Panc1 (cell line): ENCODE results near the gene STKLD1.

Experiments used
- POLR2AphosphoS5 ChIP-seq: IDR thresholded peaks from 2 replicates; pipeline ENCODE4 v1.6.1; 2012; ENCODE audit warnings: mild to moderate bottlenecking, low read depth, low read length, moderate library complexity
- SIN3A ChIP-seq: IDR thresholded peaks from 2 replicates; pipeline ENCODE4 v1.6.1; 2012; ENCODE audit warnings: low read depth, mild to moderate bottlenecking, low read length, moderate library complexity, borderline replicate concordance; ENCODE audit not compliant: insufficient read depth
- TCF7L2 ChIP-seq: IDR thresholded peaks from 2 replicates; pipeline ENCODE4 v1.6.1; 2011; ENCODE audit warnings: mild to moderate bottlenecking, low read depth, low read length, inconsistent platforms
- TF ChIP-seq, protein P1 (sequence below): fragments of 450-650 bp; IDR thresholded peaks from 2 replicates; pipeline ENCODE4 v1.5.1; 2017; ENCODE audit warnings: mild to moderate bottlenecking
- TF ChIP-seq, protein P2 (sequence below), 2 experiments: IDR thresholded peaks; 2 replicates each; pipeline ENCODE4 v1.6.1; 2011 to 2012; ENCODE audit warnings: low read depth in 2 of 2, control low read depth in 1 of 2, low read length in 1 of 2, mild to moderate bottlenecking in 1 of 2, moderate library complexity in 1 of 2; ENCODE audit not compliant: insufficient read depth in 1 of 2

DNA sequence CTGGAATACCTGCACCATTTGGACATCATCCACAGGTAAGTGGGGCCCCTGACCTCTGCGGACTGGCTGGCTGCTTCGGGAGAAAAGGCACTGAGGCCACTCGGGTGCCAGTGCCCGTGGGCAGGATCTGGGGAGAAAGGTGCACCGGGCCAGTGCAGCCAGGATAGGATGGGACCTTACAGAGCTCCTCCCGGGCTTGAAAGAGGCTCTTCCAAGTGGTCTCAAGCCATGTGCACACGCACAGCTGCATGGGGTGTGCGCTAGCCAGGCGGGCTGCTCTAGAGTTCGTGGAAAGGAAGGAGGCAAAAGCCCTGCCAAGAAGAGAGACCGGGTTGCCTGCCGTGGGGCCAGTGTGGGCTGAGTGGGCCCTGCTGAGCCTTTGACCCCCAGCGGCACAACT, 13.4 kb downstream of the STKLD1 start:
- TF ChIP-seq, protein P1, sequence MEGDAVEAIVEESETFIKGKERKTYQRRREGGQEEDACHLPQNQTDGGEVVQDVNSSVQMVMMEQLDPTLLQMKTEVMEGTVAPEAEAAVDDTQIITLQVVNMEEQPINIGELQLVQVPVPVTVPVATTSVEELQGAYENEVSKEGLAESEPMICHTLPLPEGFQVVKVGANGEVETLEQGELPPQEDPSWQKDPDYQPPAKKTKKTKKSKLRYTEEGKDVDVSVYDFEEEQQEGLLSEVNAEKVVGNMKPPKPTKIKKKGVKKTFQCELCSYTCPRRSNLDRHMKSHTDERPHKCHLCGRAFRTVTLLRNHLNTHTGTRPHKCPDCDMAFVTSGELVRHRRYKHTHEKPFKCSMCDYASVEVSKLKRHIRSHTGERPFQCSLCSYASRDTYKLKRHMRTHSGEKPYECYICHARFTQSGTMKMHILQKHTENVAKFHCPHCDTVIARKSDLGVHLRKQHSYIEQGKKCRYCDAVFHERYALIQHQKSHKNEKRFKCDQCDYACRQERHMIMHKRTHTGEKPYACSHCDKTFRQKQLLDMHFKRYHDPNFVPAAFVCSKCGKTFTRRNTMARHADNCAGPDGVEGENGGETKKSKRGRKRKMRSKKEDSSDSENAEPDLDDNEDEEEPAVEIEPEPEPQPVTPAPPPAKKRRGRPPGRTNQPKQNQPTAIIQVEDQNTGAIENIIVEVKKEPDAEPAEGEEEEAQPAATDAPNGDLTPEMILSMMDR = no peak
- no peak for TF ChIP-seq POLR2AphosphoS5
- no peak for TF ChIP-seq TCF7L2
- TF ChIP-seq, protein P2, sequence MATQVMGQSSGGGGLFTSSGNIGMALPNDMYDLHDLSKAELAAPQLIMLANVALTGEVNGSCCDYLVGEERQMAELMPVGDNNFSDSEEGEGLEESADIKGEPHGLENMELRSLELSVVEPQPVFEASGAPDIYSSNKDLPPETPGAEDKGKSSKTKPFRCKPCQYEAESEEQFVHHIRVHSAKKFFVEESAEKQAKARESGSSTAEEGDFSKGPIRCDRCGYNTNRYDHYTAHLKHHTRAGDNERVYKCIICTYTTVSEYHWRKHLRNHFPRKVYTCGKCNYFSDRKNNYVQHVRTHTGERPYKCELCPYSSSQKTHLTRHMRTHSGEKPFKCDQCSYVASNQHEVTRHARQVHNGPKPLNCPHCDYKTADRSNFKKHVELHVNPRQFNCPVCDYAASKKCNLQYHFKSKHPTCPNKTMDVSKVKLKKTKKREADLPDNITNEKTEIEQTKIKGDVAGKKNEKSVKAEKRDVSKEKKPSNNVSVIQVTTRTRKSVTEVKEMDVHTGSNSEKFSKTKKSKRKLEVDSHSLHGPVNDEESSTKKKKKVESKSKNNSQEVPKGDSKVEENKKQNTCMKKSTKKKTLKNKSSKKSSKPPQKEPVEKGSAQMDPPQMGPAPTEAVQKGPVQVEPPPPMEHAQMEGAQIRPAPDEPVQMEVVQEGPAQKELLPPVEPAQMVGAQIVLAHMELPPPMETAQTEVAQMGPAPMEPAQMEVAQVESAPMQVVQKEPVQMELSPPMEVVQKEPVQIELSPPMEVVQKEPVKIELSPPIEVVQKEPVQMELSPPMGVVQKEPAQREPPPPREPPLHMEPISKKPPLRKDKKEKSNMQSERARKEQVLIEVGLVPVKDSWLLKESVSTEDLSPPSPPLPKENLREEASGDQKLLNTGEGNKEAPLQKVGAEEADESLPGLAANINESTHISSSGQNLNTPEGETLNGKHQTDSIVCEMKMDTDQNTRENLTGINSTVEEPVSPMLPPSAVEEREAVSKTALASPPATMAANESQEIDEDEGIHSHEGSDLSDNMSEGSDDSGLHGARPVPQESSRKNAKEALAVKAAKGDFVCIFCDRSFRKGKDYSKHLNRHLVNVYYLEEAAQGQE (IDR thresholded peaks at IDR 0.05; ENCODE audit: insufficient read depth in 1 of 2, low read depth in 2 of 2, low read length in 1 of 2) = no peak
- TF ChIP-seq SIN3A = no peak
